ENCODE measurements around the gene KRTAP19-8. TPM values are rescaled to one million over a fixed set of nuclear protein-coding genes. Genes with fewer than 3 reads are reported as not detected.

KRTAP19-8 gene
- total RNA-seq, 1 donor from 2014 or later = not detected

- Histone ChIP-seq H3K27me3 (ENCODE audit: low read depth) (no peaks in the 10 kb centered on the region), H3K27ac (replicated peaks) (no peak overlapping the region), H3K4me1 (no peaks in the 10 kb centered on the region), H3K36me3 (no peaks in the 10 kb centered on the region), H3K4me3 (no peak overlapping the region), H3K9me3 (replicated peaks) (no peaks in the 10 kb centered on the region)
- DNase-seq = no peak
- no peak for TF ChIP-seq CTCF (IDR thresholded peaks at IDR 0.05; ENCODE audit: borderline replicate concordance)
- intact Hi-C loops (cut with micrococcal nuclease) = no loop called here
Measured at GRCh38 chr21:30997541-30997940, 40.7 kb downstream of the KRTAP19-8 start.

GRCh38 chr21:30996728-30997127, 41.5 kb downstream of the KRTAP19-8 start:
- Histone ChIP-seq H3K27ac (replicated peaks) (no peak overlapping the region), H3K4me1 (no peaks in the 10 kb centered on the region), H3K4me3 (no peak overlapping the region), H3K9me3 (replicated peaks) (no peaks in the 10 kb centered on the region), H3K36me3 (no peaks in the 10 kb centered on the region), H3K27me3 (ENCODE audit: low read depth) (no peaks in the 10 kb centered on the region)
- no peak for DNase-seq
- no peak for TF ChIP-seq CTCF (IDR thresholded peaks at IDR 0.05; ENCODE audit: borderline replicate concordance)
- intact Hi-C loops (cut with micrococcal nuclease) = no loop called here

- no peak for DNase-seq
- no peaks in the 10 kb centered on the region for H3K9me3 ChIP-seq (replicated peaks)
- no peak overlapping the region for H3K27ac ChIP-seq (replicated peaks)
- H3K4me3 ChIP-seq = no peak overlapping the region
- H3K36me3 ChIP-seq = no peaks in the 10 kb centered on the region
- no peak for TF ChIP-seq CTCF (IDR thresholded peaks at IDR 0.05; ENCODE audit: borderline replicate concordance)
- no peaks in the 10 kb centered on the region for H3K27me3 ChIP-seq (ENCODE audit: low read depth)
- H3K4me1 ChIP-seq = no peaks in the 10 kb centered on the region
- intact Hi-C loops (cut with micrococcal nuclease) = no loop called here
Measured at GRCh38 chr21:30994932-30995331, 43.3 kb downstream of the KRTAP19-8 start.

GRCh38 chr21:30990514-30991262, 47.6 kb downstream of the KRTAP19-8 start:
- Histone ChIP-seq H3K27ac (replicated peaks) (no peak overlapping the region), H3K4me1 (peaks cover 25% of the 10 kb centered on the region), H3K27me3 (ENCODE audit: low read depth) (no peaks in the 10 kb centered on the region), H3K4me3 (no peak overlapping the region), H3K9me3 (replicated peaks) (no peaks in the 10 kb centered on the region), H3K36me3 (no peaks in the 10 kb centered on the region)
- intact Hi-C loops (cut with micrococcal nuclease) = no loop called here
- no peak for DNase-seq
- TF ChIP-seq CTCF (IDR thresholded peaks at IDR 0.05; ENCODE audit: borderline replicate concordance) = no peak

GRCh38 chr21:30988706-30989105, 49.6 kb downstream of the KRTAP19-8 start:
- Histone ChIP-seq H3K4me3 (no peak overlapping the region), H3K9me3 (replicated peaks) (no peaks in the 10 kb centered on the region), H3K27ac (replicated peaks) (peak overlapping the region; percentile 79), H3K4me1 (peaks cover 25% of the 10 kb centered on the region), H3K27me3 (ENCODE audit: low read depth) (no peaks in the 10 kb centered on the region), H3K36me3 (no peaks in the 10 kb centered on the region)
- no peak for TF ChIP-seq CTCF (IDR thresholded peaks at IDR 0.05; ENCODE audit: borderline replicate concordance)
- no peak for DNase-seq
- intact Hi-C loops (cut with micrococcal nuclease) = no loop called here

Other genes starting within 250 kb of the KRTAP19-8 start
- gene KRTAP8-1, start 225.2 kb downstream of the KRTAP19-8 start, total RNA-seq = not detected
- gene KRTAP7-1, start 208.7 kb downstream of the KRTAP19-8 start, total RNA-seq = not detected
- gene KRTAP11-1, start 156.9 kb downstream of the KRTAP19-8 start, total RNA-seq = not detected